Neuronal stem cell (in vitro differentiated cells): ENCODE data around the gene PLCL2.

ENCODE experiments used
- DNase-seq: peaks from one replicate; pipeline ENCODE4 v3.0.0-alpha.2; 2013; ENCODE audit warnings: low spot score
- H2AFZ ChIP-seq: one replicate; pipeline ENCODE4 v1.6.1; 2013; ENCODE audit warnings: mild to moderate bottlenecking, low read length, inconsistent platforms
- H2AK5ac ChIP-seq: 2 replicates; pipeline ENCODE4 v1.6.1; 2013; ENCODE audit warnings: low read depth, mild to moderate bottlenecking, inconsistent platforms, low read length, moderate library complexity, mixed read lengths
- H2BK120ac ChIP-seq: 2 replicates; pipeline ENCODE4 v1.6.1; 2013; ENCODE audit warnings: low read depth, mild to moderate bottlenecking, inconsistent platforms, low read length, moderate library complexity, mixed read lengths
- H2BK12ac ChIP-seq: one replicate; pipeline ENCODE4 v1.6.1; 2013; ENCODE audit warnings: low read length, inconsistent platforms
- H2BK15ac ChIP-seq: 2 replicates; pipeline ENCODE4 v1.6.1; 2013; ENCODE audit warnings: mild to moderate bottlenecking, low read length, inconsistent platforms, mixed read lengths
- H2BK5ac ChIP-seq: one replicate; pipeline ENCODE4 v1.6.1; 2013; ENCODE audit warnings: inconsistent platforms, mild to moderate bottlenecking, low read length, moderate library complexity
- H3K14ac ChIP-seq: one replicate; pipeline ENCODE4 v1.6.1; 2013; ENCODE audit warnings: low read length, inconsistent platforms
- H3K18ac ChIP-seq: 2 replicates; pipeline ENCODE4 v1.6.1; 2013; ENCODE audit warnings: low read length, inconsistent platforms
- H3K23ac ChIP-seq: 2 replicates; pipeline ENCODE4 v1.6.1; 2013; ENCODE audit warnings: low read depth, mild to moderate bottlenecking, mixed read lengths, low read length, inconsistent platforms; ENCODE audit not compliant: poor library complexity
- H3K27ac ChIP-seq: replicated peaks from 3 replicates; pipeline ENCODE4 v1.5.1; 2013; ENCODE audit warnings: low read length, inconsistent platforms
- H3K27me3 ChIP-seq, 3 experiments: 2 replicates each; pipeline ENCODE4 v1.6.1; 2013; ENCODE audit warnings: low read length in 3 of 3, mild to moderate bottlenecking in 2 of 3, inconsistent platforms in 1 of 3, low read depth in 1 of 3, mixed read lengths in 1 of 3, moderate library complexity in 1 of 3; ENCODE audit not compliant: control insufficient read depth in 3 of 3, insufficient read depth in 3 of 3
- H3K36me3 ChIP-seq, 2 donors: replicated peaks in 1 of 2; 2 replicates each; pipeline ENCODE4 v1.6.1; 2013; ENCODE audit warnings: low read length in 2 of 2; ENCODE audit not compliant: control insufficient read depth in 2 of 2, insufficient read depth in 2 of 2
- H3K4ac ChIP-seq: 2 replicates; pipeline ENCODE4 v1.6.1; 2013; ENCODE audit warnings: inconsistent platforms, mild to moderate bottlenecking, low read length, moderate library complexity
- H3K4me1 ChIP-seq, 2 donors: 1 replicate in 1 of 2; 2 replicates in 1 of 2; pipeline ENCODE4 v1.6.1; 2013; ENCODE audit warnings: low read length in 2 of 2, low read depth in 1 of 2; ENCODE audit not compliant: control insufficient read depth in 2 of 2, insufficient read depth in 1 of 2
- H3K4me2 ChIP-seq: one replicate; pipeline ENCODE4 v1.6.1; 2013; ENCODE audit warnings: mild to moderate bottlenecking, low read length, inconsistent platforms; ENCODE audit not compliant: insufficient read depth, poor library complexity, severe bottlenecking
- H3K4me3 ChIP-seq, 2 donors: 2 replicates each; pipeline ENCODE4 v1.5.1; 2013; ENCODE audit warnings: low read length in 2 of 2, mild to moderate bottlenecking in 2 of 2, inconsistent platforms in 1 of 2, moderate library complexity in 1 of 2
- H3K79me1 ChIP-seq: one replicate; pipeline ENCODE4 v1.6.1; 2013; ENCODE audit warnings: low read depth, mild to moderate bottlenecking, inconsistent platforms, low read length, moderate library complexity
- H3K9ac ChIP-seq: one replicate; pipeline ENCODE4 v1.6.1; 2013; ENCODE audit warnings: mild to moderate bottlenecking, low read depth, low read length, inconsistent platforms; ENCODE audit not compliant: poor library complexity
- H3K9me3 ChIP-seq, 2 donors: replicated peaks in 1 of 2; 2 replicates each; pipeline versions ENCODE3 to v1.6.1; 2013; ENCODE audit warnings: low read length in 2 of 2, mild to moderate bottlenecking in 2 of 2, inconsistent platforms in 1 of 2, low read depth in 1 of 2, mixed read lengths in 1 of 2, moderate library complexity in 1 of 2; ENCODE audit not compliant: control insufficient read depth in 2 of 2, insufficient read depth in 1 of 2
- H4K8ac ChIP-seq: one replicate; pipeline ENCODE4 v1.6.1; 2013; ENCODE audit warnings: low read depth, mild to moderate bottlenecking, inconsistent platforms, low read length, moderate library complexity
- H4K91ac ChIP-seq: one replicate; pipeline ENCODE4 v1.6.1; 2013; ENCODE audit warnings: low read length, low read depth, mild to moderate bottlenecking, inconsistent platforms; ENCODE audit not compliant: poor library complexity
- WGBS, 2 donors: extraction: QIAGEN DNeasy Blood & Tissue Kit; methylation state at CpG; one replicate each; pipeline ENCODE4 v1.1.7; 2013; ENCODE audit warnings: missing lambda C conversion rate in 2 of 2, mixed read lengths in 1 of 2; ENCODE audit not compliant: insufficient read length in 2 of 2, insufficient replicate concordance in 1 of 2; ENCODE audit errors: extremely low coverage in 2 of 2; 5-methylcytosine and 5-hydroxymethylcytosine counted together

The PLCL2 gene

GRCh38 chr3:17047894-17048293 lies 163.1 kb downstream of the PLCL2 start:
- H3K18ac ChIP-seq = no peak overlapping the region
- H2BK12ac ChIP-seq = no peak overlapping the region
- no peak overlapping the region for H2AFZ ChIP-seq
- H3K27me3 ChIP-seq = no peaks in the 10 kb centered on the region
- no peak overlapping the region for H3K4me3 ChIP-seq
- H2BK15ac ChIP-seq = no peak overlapping the region
- no peak overlapping the region for H3K27ac ChIP-seq
- H3K36me3 ChIP-seq = no peaks in the 10 kb centered on the region
- no peak overlapping the region for H4K8ac ChIP-seq
- H3K4me1 ChIP-seq = peaks cover 0 to 7% of the 10 kb centered on the region in 2 donors
- H3K4me2 ChIP-seq = no peak overlapping the region
- H3K9me3 ChIP-seq = no peaks in the 10 kb centered on the region
- H2BK120ac ChIP-seq = no peak overlapping the region
- H4K91ac ChIP-seq = no peak overlapping the region
- no peak overlapping the region for H3K23ac ChIP-seq
- H3K79me1 ChIP-seq = no peaks in the 10 kb centered on the region
- no peak overlapping the region for H2AK5ac ChIP-seq
- no peak overlapping the region for H2BK5ac ChIP-seq
- no peak overlapping the region for H3K14ac ChIP-seq
- no peak overlapping the region for H3K9ac ChIP-seq
- no CpG with 5 or more reads among the region's 3 CpGs for WGBS, 2 donors
- DNase-seq = no peak
- H3K4ac ChIP-seq = no peak overlapping the region

GRCh38 chr3:17050071-17050470 lies 165.3 kb downstream of the PLCL2 start:
- Histone ChIP-seq H3K4me2 (no peak overlapping the region), H3K79me1 (no peaks in the 10 kb centered on the region), H2BK5ac (no peak overlapping the region), H3K4ac (no peak overlapping the region), H4K8ac (no peak overlapping the region), H3K18ac (no peak overlapping the region), H3K14ac (no peak overlapping the region), H3K9ac (no peak overlapping the region), H2BK12ac (no peak overlapping the region), H3K36me3 (no peaks in the 10 kb centered on the region), H2BK120ac (no peak overlapping the region), H3K23ac (no peak overlapping the region), H4K91ac (no peak overlapping the region), H2AK5ac (no peak overlapping the region), H2AFZ (no peak overlapping the region), H2BK15ac (no peak overlapping the region), H3K27me3 (no peaks in the 10 kb centered on the region), H3K4me3 (no peak overlapping the region), H3K4me1 (peaks cover 0 to 5% of the 10 kb centered on the region in 2 donors), H3K27ac (no peak overlapping the region), H3K9me3 (no peaks in the 10 kb centered on the region)
- WGBS, 2 donors = no CpG with 5 or more reads among the region's 4 CpGs
- DNase-seq = no peak

- no peak overlapping the region for H3K14ac ChIP-seq
- no peak overlapping the region for H2BK15ac ChIP-seq
- H3K36me3 ChIP-seq = no peaks in the 10 kb centered on the region
- H3K4ac ChIP-seq = no peak overlapping the region
- DNase-seq = no peak
- WGBS, 2 donors = no CpG with 5 or more reads among the region's 2 CpGs
- H4K91ac ChIP-seq = no peak overlapping the region
- no peak overlapping the region for H2BK5ac ChIP-seq
- H3K23ac ChIP-seq = no peak overlapping the region
- H3K4me2 ChIP-seq = no peak overlapping the region
- no peak overlapping the region for H2BK12ac ChIP-seq
- H2AK5ac ChIP-seq = no peak overlapping the region
- H2AFZ ChIP-seq = no peak overlapping the region
- H3K9me3 ChIP-seq = no peaks in the 10 kb centered on the region
- H2BK120ac ChIP-seq = no peak overlapping the region
- H3K4me3 ChIP-seq = no peak overlapping the region
- H3K18ac ChIP-seq = no peak overlapping the region
- no peak overlapping the region for H3K27ac ChIP-seq
- H3K4me1 ChIP-seq = peaks cover under 1 to 5% of the 10 kb centered on the region in 2 donors
- no peaks in the 10 kb centered on the region for H3K27me3 ChIP-seq
- no peaks in the 10 kb centered on the region for H3K79me1 ChIP-seq
- H4K8ac ChIP-seq = no peak overlapping the region
- no peak overlapping the region for H3K9ac ChIP-seq
These were observed 165.8 kb downstream of the PLCL2 start for GRCh38 chr3:17050506-17050905.

- Histone ChIP-seq H2BK15ac (no peak overlapping the region), H3K9ac (no peak overlapping the region), H3K4me2 (no peak overlapping the region), H3K4ac (no peak overlapping the region), H2AFZ (no peak overlapping the region), H3K4me3 (no peak overlapping the region), H2AK5ac (no peak overlapping the region), H2BK12ac (no peak overlapping the region), H3K79me1 (no peaks in the 10 kb centered on the region), H3K27ac (no peak overlapping the region), H3K18ac (no peak overlapping the region), H3K36me3 (no peaks in the 10 kb centered on the region), H3K9me3 (no peaks in the 10 kb centered on the region), H2BK120ac (no peak overlapping the region), H2BK5ac (no peak overlapping the region), H3K4me1 (peaks cover 0 to 4% of the 10 kb centered on the region in 2 donors), H3K23ac (no peak overlapping the region), H4K8ac (no peak overlapping the region), H3K27me3 (no peaks in the 10 kb centered on the region), H3K14ac (no peak overlapping the region), H4K91ac (no peak overlapping the region)
- no peak for DNase-seq
These were observed 167.6 kb downstream of the PLCL2 start for GRCh38 chr3:17052363-17052762.
